HEK293T (cell line): ENCODE data around the gene TRPT1.

Experiments
- CTCF ChIA-PET: fragments of 350-600 bp; formaldehyde crosslinking; extraction: SDS; loops from one replicate; lab custom pipeline; 2021; ENCODE audit warnings: antibody characterized with exemption, inconsistent platforms; lab: Yijun Ruan, JAX
- POLR2A ChIA-PET: fragments of 350-600 bp; formaldehyde crosslinking; extraction: SDS; loops from one replicate; lab custom pipeline; 2020; ENCODE audit warnings: antibody characterized with exemption, inconsistent platforms; lab: Yijun Ruan, JAX
- DNase-seq: peaks from one replicate; pipeline ENCODE4 v3.0.0; 2012; ENCODE audit warnings: mixed read lengths; ENCODE audit errors: extremely low spot score
- ARNT ChIP-seq: fragments of 450-650 bp; IDR thresholded peaks from 2 replicates; pipeline ENCODE4 v1.6.1; 2017; ENCODE audit warnings: mild to moderate bottlenecking
- BHLHE40 ChIP-seq: fragments of 450-650 bp; IDR thresholded peaks from 2 replicates; pipeline ENCODE4 v1.6.1; 2016; ENCODE audit warnings: mild to moderate bottlenecking, moderate library complexity, borderline replicate concordance
- CTBP1 ChIP-seq: fragments of 450-650 bp; IDR thresholded peaks from 2 replicates; pipeline ENCODE4 v1.6.1; 2016; ENCODE audit warnings: borderline replicate concordance
- ELF4 ChIP-seq: fragments of 450-650 bp; IDR thresholded peaks from 2 replicates; pipeline ENCODE4 v1.6.1; 2017; ENCODE audit warnings: antibody characterized with exemption
- FOXA1 ChIP-seq: fragments of 450-650 bp; IDR thresholded peaks from 2 replicates; pipeline ENCODE4 v1.6.1; 2016; ENCODE audit warnings: mild to moderate bottlenecking
- FOXK2 ChIP-seq: fragments of 450-650 bp; IDR thresholded peaks from 2 replicates; pipeline ENCODE4 v1.6.1; 2016; ENCODE audit warnings: mild to moderate bottlenecking
- FOXM1 ChIP-seq: fragments of 450-650 bp; IDR thresholded peaks from 2 replicates; pipeline ENCODE4 v1.6.1; 2017; ENCODE audit warnings: mild to moderate bottlenecking, borderline replicate concordance
- HDGF ChIP-seq: fragments of 450-650 bp; IDR thresholded peaks from 2 replicates; pipeline ENCODE4 v1.6.1; 2017; ENCODE audit warnings: antibody characterized with exemption, borderline replicate concordance
- L3MBTL2 ChIP-seq: fragments of 450-650 bp; conservative IDR thresholded peaks from 2 replicates; pipeline ENCODE4 v1.6.1; 2016; ENCODE audit warnings: mild to moderate bottlenecking
- LEF1 ChIP-seq: fragments of 450-650 bp; IDR thresholded peaks from 2 replicates; pipeline ENCODE4 v1.6.1; 2017; ENCODE audit warnings: mild to moderate bottlenecking, borderline replicate concordance
- NFRKB ChIP-seq: fragments of 450-650 bp; IDR thresholded peaks from 2 replicates; pipeline ENCODE4 v1.6.1; 2016; ENCODE audit warnings: mild to moderate bottlenecking, moderate library complexity
- SP1 ChIP-seq: fragments of 450-650 bp; IDR thresholded peaks from 2 replicates; pipeline ENCODE4 v1.6.1; 2017
- SUZ12 ChIP-seq: fragments of 450-650 bp; IDR thresholded peaks from 2 replicates; pipeline ENCODE4 v1.6.1; 2016; ENCODE audit warnings: mild to moderate bottlenecking
- TARDBP ChIP-seq: fragments of 450-650 bp; IDR thresholded peaks from 2 replicates; pipeline ENCODE4 v1.6.1; 2016
- ZNF384 ChIP-seq: fragments of 450-650 bp; IDR thresholded peaks from 2 replicates; pipeline ENCODE4 v1.6.1; 2016
- TF ChIP-seq, protein P1 (sequence below): fragments of 450-650 bp; IDR thresholded peaks from 2 replicates; pipeline ENCODE4 v1.6.1; 2016

TRPT1 gene

DNA sequence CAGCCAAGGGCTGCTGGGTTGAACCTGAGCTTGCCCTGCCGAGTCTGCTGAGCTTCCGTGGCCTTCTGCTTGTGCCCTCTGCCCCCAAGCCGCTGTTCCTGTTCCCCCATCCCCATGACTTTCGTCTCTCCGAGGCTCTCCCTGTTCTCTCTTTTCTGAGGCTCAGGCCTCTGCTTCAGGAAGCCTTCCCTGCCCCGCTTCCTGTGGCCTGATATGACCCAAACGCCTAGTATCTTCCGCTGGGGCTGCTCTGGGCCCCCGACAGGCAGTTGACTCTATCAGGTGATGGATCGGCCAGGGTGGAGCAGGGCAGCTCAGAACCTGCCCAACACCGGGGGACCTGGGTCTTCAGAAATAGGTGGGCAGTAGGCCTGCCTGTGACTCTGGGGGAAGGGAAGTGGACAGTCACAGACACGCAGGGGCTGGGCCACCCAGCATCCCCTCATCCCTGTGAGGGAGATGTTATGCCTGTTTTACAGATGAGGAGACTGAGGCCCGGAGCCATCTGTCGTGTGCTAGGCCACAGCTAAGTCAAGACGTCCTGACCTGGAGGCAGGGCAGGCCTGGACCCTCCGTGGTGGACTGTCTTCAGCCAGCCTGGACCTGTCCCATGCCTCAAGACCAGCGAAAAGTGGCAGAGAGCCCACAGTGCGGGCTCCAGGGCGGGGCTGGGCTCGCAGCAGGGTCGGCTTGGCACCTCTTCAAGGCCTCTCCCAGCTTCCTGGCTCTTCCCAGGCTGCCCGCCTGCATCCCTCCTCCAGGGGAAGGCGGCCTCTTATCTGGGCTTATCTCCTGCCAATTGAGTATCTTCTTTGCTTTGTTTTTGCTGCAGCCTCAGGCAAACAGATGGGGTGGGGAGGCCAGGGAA is 42.3 kb upstream of the TRPT1 start:
- no peak for TF ChIP-seq NFRKB
- TF ChIP-seq CTBP1: no peak
- TF ChIP-seq ARNT: no peak
- TF ChIP-seq BHLHE40: no peak
- TF ChIP-seq SP1: no peak
- TF ChIP-seq FOXM1: no peak
- no peak for TF ChIP-seq SUZ12
- TF ChIP-seq HDGF: no peak
- TF ChIP-seq ZNF384: no peak
- no peak for TF ChIP-seq L3MBTL2
- TF ChIP-seq FOXK2: no peak
- TF ChIP-seq LEF1: no peak
- no peak for TF ChIP-seq FOXA1
- no peak for TF ChIP-seq TARDBP
- TF ChIP-seq, protein P1, sequence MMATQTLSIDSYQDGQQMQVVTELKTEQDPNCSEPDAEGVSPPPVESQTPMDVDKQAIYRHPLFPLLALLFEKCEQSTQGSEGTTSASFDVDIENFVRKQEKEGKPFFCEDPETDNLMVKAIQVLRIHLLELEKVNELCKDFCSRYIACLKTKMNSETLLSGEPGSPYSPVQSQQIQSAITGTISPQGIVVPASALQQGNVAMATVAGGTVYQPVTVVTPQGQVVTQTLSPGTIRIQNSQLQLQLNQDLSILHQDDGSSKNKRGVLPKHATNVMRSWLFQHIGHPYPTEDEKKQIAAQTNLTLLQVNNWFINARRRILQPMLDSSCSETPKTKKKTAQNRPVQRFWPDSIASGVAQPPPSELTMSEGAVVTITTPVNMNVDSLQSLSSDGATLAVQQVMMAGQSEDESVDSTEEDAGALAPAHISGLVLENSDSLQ: no peak
- TF ChIP-seq ELF4: no peak
- ChIA-PET CTCF (interaction anchor here (0.8 to 1.7 kb wide), 5 partner anchors 16 to 87 kb away, joined by 3 to 8 read pairs (median 4); partner anchors contain the start of genes FERMT3, PLCB3, PRDX5 and TRMT112), POLR2A (interaction anchor here (0.8 to 5.6 kb wide), 11 partner anchors 14 to 84 kb away, joined by 3 to 81 read pairs (median 4); partner anchors contain the start of genes BAD, CATSPERZ, ESRRA and FERMT3)
- no peak for DNase-seq

DNA sequence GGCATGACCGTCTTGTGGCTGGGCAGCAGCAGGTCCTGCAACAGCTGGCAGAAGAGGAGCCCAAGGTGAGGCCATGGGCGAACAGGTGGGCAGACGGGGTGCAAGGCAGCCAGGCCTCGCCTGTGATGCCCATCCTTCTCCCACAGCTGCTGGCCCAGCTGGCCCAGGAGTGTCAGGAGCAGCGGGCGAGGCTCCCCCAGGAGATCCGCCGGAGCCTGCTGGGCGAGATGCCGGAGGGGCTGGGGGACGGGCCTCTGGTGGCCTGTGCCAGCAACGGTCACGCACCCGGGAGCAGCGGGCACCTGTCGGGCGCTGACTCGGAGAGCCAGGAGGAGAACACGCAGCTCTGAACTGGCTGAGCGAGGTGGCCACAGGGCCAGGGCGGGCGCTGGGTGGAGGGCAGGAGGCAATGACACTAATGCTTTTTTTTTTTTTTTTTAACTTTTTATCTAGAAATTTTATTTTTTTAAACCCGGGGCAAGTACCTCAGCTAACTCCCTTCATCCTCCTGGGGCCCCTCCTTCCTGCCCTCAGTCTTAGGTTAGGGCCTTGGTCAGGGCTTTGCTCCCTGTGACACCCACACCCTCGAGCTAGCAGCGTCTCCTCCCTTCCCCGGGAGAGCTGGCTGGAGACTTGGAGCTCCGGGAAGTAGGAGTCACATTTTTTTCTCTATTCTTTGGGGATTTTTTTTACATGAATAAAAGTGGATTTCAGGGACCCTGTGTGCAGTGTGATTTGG is 41.4 kb upstream of the TRPT1 start:
- CTCF ChIA-PET: interaction anchor here (1.2 kb wide), 1 partner anchor 16 kb away, joined by 3 read pairs; no protein-coding TSS in a partner anchor
- POLR2A ChIA-PET: interaction anchor here (0.8 to 5.5 kb wide), 3 partner anchors 19 to 41 kb away, joined by 3 to 78 read pairs (median 3); partner anchors contain the start of genes NUDT22, PLCB3, PPP1R14B and TRPT1
- no peak for TF ChIP-seq FOXA1
- TF ChIP-seq SUZ12: no peak
- no peak for TF ChIP-seq TARDBP
- TF ChIP-seq FOXK2: no peak
- TF ChIP-seq HDGF: no peak
- TF ChIP-seq L3MBTL2: no peak
- TF ChIP-seq, protein P1: no peak
- no peak for TF ChIP-seq ARNT
- no peak for TF ChIP-seq ELF4
- no peak for TF ChIP-seq NFRKB
- no peak for TF ChIP-seq ZNF384
- no peak for TF ChIP-seq CTBP1
- no peak for TF ChIP-seq SP1
- TF ChIP-seq FOXM1: no peak
- TF ChIP-seq LEF1: no peak
- no peak for TF ChIP-seq BHLHE40
- DNase-seq: no peak

DNA sequence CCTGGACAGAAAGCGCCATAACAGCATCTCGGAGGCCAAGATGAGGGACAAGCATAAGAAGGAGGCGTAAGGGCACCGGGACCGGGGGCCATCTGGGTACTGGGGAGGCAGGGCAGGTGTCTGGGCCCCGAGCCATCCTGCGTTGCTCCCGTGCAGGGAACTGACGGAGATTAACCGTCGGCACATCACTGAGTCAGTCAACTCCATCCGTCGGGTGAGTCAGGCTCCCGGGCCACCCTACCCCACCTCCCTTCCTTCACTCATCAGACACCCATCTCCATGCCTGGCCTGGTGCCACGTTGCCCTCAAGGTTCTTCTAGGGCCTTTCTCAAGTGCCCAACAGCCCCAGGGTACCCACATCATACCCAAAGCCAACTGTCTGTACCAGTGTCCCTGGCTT is 40.4 kb upstream of the TRPT1 start:
- ChIA-PET POLR2A (no interaction called here), CTCF (no interaction called here)
- TF ChIP-seq ARNT: no peak
- no peak for TF ChIP-seq TARDBP
- no peak for TF ChIP-seq BHLHE40
- no peak for TF ChIP-seq ELF4
- TF ChIP-seq NFRKB: no peak
- TF ChIP-seq CTBP1: no peak
- TF ChIP-seq FOXK2: no peak
- DNase-seq: no peak

DNA sequence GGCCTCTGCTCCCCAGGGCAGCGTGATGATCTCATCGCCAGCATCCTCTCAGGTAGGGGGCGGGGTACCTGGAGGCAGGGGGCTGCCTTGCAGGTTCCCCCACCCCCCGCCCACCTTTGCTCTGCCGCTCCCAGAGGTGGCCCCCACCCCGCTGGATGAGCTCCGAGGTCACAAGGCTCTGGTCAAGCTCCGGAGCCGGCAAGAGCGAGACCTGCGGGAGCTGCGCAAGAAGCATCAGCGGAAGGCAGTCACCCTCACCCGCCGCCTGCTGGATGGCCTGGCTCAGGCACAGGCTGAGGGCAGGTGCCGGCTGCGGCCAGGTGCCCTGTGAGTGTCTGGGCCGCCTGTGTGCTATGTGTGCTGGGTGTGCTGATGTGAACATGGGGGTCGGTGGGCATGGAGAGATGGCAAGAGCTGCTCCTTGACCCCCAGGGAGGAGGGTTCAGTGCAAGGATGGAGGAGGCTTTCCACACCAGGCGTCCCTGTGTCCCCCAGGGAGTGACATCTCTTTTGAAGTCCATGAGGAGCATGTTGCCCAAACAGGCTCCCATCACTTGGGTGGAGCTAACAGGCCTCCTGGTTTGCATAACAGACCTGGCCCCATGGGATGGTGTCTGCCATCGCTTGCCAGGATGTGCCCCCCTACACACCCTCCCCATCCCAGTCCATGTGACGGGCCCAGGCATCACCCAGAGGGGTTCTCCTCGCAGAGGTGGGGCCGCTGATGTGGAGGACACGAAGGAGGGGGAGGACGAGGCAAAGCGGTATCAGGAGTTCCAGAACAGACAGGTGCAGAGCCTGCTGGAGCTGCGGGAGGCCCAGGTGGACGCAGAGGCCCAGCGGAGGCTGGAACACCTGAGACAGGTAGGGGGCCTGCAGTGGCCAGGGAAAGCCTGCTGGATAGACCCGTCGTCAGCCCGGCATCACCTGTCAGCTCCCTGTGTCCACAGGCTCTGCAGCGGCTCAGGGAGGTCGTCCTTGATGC is 39.5 kb upstream of the TRPT1 start:
- CTCF ChIA-PET: no interaction called here
- POLR2A ChIA-PET: interaction anchor here (0.7 to 2.3 kb wide), 5 partner anchors 10 to 26 kb away, joined by 3 to 5 read pairs (median 3); partner anchors contain the start of gene PPP1R14B
- no peak for TF ChIP-seq TARDBP
- TF ChIP-seq HDGF: no peak
- no peak for DNase-seq

DNA sequence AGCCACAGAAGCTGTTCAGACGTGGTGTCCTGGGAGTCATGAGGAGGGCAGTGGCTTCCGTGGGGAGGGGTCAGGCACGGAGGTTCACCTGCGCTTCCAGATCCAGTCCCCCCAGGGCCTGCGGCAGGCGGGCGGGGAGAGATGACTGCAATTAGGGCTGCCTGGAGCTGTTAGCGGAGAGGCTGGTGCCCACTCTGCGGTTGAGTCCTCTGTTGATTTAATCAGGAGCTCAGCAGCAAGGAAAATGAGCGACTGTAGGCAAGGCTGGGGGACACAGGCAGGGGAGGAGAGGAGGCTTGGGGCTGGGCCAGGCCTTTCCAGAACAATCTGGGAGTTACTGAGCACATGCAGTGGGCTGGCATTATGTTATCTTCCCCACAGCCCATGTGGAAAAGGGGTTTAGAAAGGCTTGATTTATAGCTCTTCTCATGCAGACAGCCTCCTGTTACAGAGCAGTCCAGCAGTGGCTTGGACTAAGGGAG is 38.4 kb upstream of the TRPT1 start:
- no peak for DNase-seq
- no peak for TF ChIP-seq BHLHE40
- TF ChIP-seq SP1: no peak
- TF ChIP-seq NFRKB: no peak
- no peak for TF ChIP-seq ARNT
- no peak for TF ChIP-seq TARDBP
- no peak for TF ChIP-seq LEF1
- TF ChIP-seq FOXM1: no peak
- no peak for TF ChIP-seq ELF4
- TF ChIP-seq, protein P1: no peak
- TF ChIP-seq ZNF384: no peak
- no peak for TF ChIP-seq CTBP1
- no peak for TF ChIP-seq HDGF
- TF ChIP-seq FOXK2: no peak
- TF ChIP-seq FOXA1: no peak
- no peak for TF ChIP-seq L3MBTL2
- ChIA-PET POLR2A (interaction anchor here (0.6 to 2.3 kb wide), 6 partner anchors 17 to 79 kb away, joined by 3 to 5 read pairs (median 3); partner anchors contain the start of genes PPP1R14B, STIP1 and TRMT112), CTCF (no interaction called here)
